ENCODE results near the gene ACAD9. TPM values are rescaled to one million over a fixed set of nuclear protein-coding genes. Genes with fewer than 3 reads are reported as not detected.

The ACAD9 gene
- polyA plus RNA-seq, 3 donors: 21.9 to 27.7 (median 25.6) TPM

GRCh38 chr3:128895843-128896697 lies 16.6 kb downstream of the ACAD9 start:
- Mint-ChIP-seq H3K27me3 (ENCODE audit: low read depth in 3 of 3) (no peaks in the 10 kb centered on the region), H3K27ac (peak overlapping the region in 3 of 7 donors; percentile 15 to 63 (median 55)), H3K4me1 (no peaks in the 10 kb centered on the region), H3K9me3 (no peaks in the 10 kb centered on the region), H3K36me3 (peaks cover 78 to 86% of the 10 kb centered on the region in 2 donors), H3K4me3 (no peak overlapping the region)
- H3K4me1 ChIP-seq (ENCODE audit: control insufficient read depth in 1 of 2, insufficient read depth in 2 of 2, low read length in 2 of 2): no peaks in the 10 kb centered on the region
- 100% methylated on average over 7 of the region's 11 CpGs for WGBS (ENCODE audit: insufficient coverage)
- no peaks in the 10 kb centered on the region for H3K27me3 ChIP-seq (ENCODE audit: control insufficient read depth in 2 of 2, insufficient read depth in 2 of 2, low read length in 2 of 2)
- no peaks in the 10 kb centered on the region for H3K79me2 ChIP-seq (ENCODE audit: insufficient read depth, low read length)
- intact Hi-C loops (cut with micrococcal nuclease): no loop called here
- H3K9ac ChIP-seq (ENCODE audit: insufficient read depth, low read length, poor library complexity, severe bottlenecking): no peak overlapping the region
- no peak overlapping the region for H3K4me2 ChIP-seq (replicated peaks; ENCODE audit: extremely low read depth, low read length, poor library complexity, severe bottlenecking)
- no peaks in the 10 kb centered on the region for H4K20me1 ChIP-seq (ENCODE audit: insufficient read depth, low read length)
- peak overlapping the region in 1 of 2 donors; percentile 26 for H3K27ac ChIP-seq (ENCODE audit: low read depth in 1 of 2, low read length in 2 of 2)
- H3K9me3 ChIP-seq (replicated peaks in 1 of 2; ENCODE audit: control insufficient read depth in 1 of 2, insufficient read depth in 1 of 2, low read length in 2 of 2): no peaks in the 10 kb centered on the region
- no peak overlapping the region for H3K4me3 ChIP-seq (replicated peaks in 1 of 3; ENCODE audit: low read depth in 2 of 3, low read length in 3 of 3)
- H3K36me3 ChIP-seq (replicated peaks in 1 of 2; ENCODE audit: control insufficient read depth in 1 of 2, insufficient read depth in 2 of 2, low read length in 2 of 2): peaks cover 78 to 95% of the 10 kb centered on the region in 2 donors
- DNase-seq: no peak
- TF ChIP-seq CTCF (IDR thresholded peaks at IDR 0.05): no peak
- no peak overlapping the region for H2AFZ ChIP-seq (ENCODE audit: insufficient read depth, low read depth, low read length, poor library complexity, severe bottlenecking)

GRCh38 chr3:128902426-128902825 lies 23.0 kb downstream of the ACAD9 start:
- 100% methylated on average over 9 of the region's 9 CpGs for WGBS (ENCODE audit: insufficient coverage)
- no peak for DNase-seq
- H3K9ac ChIP-seq (ENCODE audit: insufficient read depth, low read length, poor library complexity, severe bottlenecking): no peak overlapping the region
- no peak overlapping the region for H3K4me2 ChIP-seq (replicated peaks; ENCODE audit: extremely low read depth, low read length, poor library complexity, severe bottlenecking)
- H3K4me1 Mint-ChIP-seq: no peaks in the 10 kb centered on the region
- H3K4me3 Mint-ChIP-seq: no peak overlapping the region
- no peak overlapping the region for H2AFZ ChIP-seq (ENCODE audit: insufficient read depth, low read depth, low read length, poor library complexity, severe bottlenecking)
- H3K27ac ChIP-seq (ENCODE audit: low read depth in 1 of 2, low read length in 2 of 2): no peak overlapping the region
- H3K27me3 ChIP-seq (ENCODE audit: control insufficient read depth in 2 of 2, insufficient read depth in 2 of 2, low read length in 2 of 2): no peaks in the 10 kb centered on the region
- peaks cover 96 to 100% of the 10 kb centered on the region in 2 donors for H3K36me3 ChIP-seq (replicated peaks in 1 of 2; ENCODE audit: control insufficient read depth in 1 of 2, insufficient read depth in 2 of 2, low read length in 2 of 2)
- no peak overlapping the region for H3K27ac Mint-ChIP-seq
- TF ChIP-seq CTCF (IDR thresholded peaks at IDR 0.05): no peak
- H3K9me3 Mint-ChIP-seq: peaks cover 0 to 2% (median 0%) of the 10 kb centered on the region in 7 donors
- intact Hi-C loops (cut with micrococcal nuclease): no loop called here
- no peak overlapping the region for H3K4me3 ChIP-seq (replicated peaks in 1 of 3; ENCODE audit: low read depth in 2 of 3, low read length in 3 of 3)
- H3K27me3 Mint-ChIP-seq (ENCODE audit: low read depth in 3 of 3): no peaks in the 10 kb centered on the region
- H3K36me3 Mint-ChIP-seq: peaks cover 88 to 100% of the 10 kb centered on the region in 2 donors
- H4K20me1 ChIP-seq (ENCODE audit: insufficient read depth, low read length): no peaks in the 10 kb centered on the region
- H3K4me1 ChIP-seq (ENCODE audit: control insufficient read depth in 1 of 2, insufficient read depth in 2 of 2, low read length in 2 of 2): no peaks in the 10 kb centered on the region
- H3K79me2 ChIP-seq (ENCODE audit: insufficient read depth, low read length): no peaks in the 10 kb centered on the region
- H3K9me3 ChIP-seq (replicated peaks in 1 of 2; ENCODE audit: control insufficient read depth in 1 of 2, insufficient read depth in 1 of 2, low read length in 2 of 2): no peaks in the 10 kb centered on the region
